ENCODE data around the gene CLDN19.
A peak's percentile ranks its signal among the peaks of the same experiment; 100 is the strongest.

CLDN19 gene

DNA sequence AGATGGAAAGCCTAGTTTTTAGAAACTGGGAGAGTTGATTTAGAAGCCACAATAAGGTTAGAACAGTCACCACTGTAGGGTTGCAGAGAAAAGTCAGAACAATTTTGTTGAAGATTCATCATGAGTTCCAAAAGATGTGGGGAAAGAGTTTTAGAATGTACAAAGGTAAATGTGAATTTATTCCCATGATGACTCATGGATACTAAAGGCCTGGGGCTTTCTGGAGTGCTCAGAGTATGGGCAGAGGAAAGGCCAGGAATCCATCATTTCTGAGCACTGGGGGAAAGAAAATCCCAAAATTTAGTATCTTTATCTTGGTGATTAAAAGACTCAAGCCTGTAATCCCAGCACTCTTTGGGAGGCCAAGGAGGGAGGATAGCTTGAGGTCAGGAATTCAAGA is 40.0 kb downstream of the CLDN19 start:
- no peak for DNase-seq (ENCODE audit: low read depth)

GRCh38 chr1:42698081-42698813 is 41.8 kb downstream of the CLDN19 start:
- DNase-seq (ENCODE audit: low read depth) = no peak

GRCh38 chr1:42692911-42693310 is 47.1 kb downstream of the CLDN19 start:
- no peak for DNase-seq (ENCODE audit: low read depth)

GRCh38 chr1:42692461-42692860 is 47.6 kb downstream of the CLDN19 start:
- DNase-seq (ENCODE audit: low read depth) = no peak

GRCh38 chr1:42691157-42691498 is 48.9 kb downstream of the CLDN19 start:
- no peak for DNase-seq (ENCODE audit: low read depth)

DNA sequence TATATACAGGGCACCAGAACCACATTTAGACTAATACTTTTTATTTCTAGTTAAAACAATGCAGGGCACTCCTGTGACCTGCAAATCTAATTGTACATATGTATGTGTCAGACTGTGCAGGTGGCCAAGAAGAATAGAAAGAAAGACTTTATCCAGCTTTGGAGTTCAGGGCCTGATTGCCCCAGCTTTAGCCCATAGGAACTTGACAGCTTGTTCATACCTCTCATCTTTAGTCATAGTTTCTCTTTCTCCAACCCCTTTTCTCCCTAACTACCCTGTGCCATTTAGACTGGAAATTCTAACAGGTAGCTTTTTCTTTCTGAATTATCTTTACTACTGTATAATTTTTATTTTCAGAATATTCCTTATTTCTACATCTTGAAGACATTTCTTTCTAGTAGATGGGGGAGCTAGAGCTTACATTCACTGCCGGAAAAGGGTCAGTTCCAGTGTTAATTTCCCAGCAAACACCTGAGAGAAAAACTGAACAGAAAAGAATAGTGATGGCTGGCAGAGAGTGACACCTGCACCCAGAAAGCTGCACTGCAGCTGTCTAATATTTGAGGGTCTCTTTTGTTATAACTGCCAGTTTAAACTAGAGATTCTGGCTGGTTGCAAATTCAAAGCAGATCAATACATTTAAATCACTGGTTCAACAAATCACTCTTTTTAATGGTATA is 49.4 kb downstream of the CLDN19 start:
- peak; percentile 8 for DNase-seq (ENCODE audit: low read depth)

DNA sequence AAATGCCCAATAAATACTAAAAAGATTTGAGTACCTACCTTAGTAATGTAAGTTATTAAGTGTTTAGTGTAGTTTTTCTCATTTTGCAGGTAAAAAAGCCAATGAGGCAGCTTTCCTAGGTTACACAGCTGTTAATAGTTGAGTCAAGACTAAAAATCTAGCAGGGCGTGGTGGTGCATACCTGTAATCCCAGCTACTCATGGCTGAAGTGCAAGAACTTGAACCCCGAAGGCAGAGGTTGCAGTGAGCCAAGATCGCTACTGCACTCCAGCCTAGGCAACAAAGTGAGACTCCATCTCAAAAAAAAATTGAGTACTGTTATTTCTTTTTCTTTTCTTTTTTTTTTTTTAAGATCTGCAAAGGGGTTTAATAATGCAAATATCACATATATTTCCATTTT is 50.1 kb downstream of the CLDN19 start:
- no peak for DNase-seq (ENCODE audit: low read depth)

DNA sequence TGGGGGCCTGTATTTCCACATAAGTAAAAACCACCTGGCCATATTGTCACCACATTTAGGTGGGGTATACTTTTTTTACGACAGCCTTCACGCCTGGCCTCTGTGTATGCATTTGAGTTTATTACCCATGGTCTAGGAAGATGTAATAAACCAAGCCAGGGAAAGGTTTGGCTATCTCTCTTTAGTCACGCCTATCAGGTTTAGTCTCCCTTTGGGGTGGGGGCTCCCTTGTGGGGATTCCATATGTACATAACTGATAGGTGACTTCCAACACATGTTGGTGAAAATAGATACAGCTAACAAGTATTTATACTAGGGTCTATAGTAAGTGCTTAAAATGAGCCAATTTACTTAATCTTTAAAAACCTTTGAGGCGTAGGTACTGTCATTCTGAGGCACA is 53.6 kb downstream of the CLDN19 start:
- DNase-seq (ENCODE audit: low read depth) = no peak

DNA sequence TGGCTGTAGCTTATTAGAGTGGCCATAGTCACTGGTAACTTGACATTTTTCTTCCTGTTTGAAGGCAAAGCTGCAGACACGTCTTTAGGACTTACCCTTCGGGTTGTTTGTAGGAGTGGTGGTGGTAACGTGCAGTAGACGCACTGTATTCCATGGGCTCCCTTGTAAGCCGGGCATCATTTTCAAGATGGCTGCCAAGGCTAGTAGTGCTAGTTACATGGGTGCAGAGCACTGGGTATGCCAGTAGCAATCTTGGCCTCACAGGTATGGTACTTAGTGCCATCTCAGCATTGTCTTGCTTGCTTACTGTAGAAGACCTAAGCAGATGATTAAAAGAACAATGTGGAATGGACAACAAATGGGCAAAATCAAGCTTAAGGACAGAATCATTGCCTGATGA is 55.9 kb downstream of the CLDN19 start:
- peak; percentile 3 for DNase-seq (ENCODE audit: low read depth)
